HCT116 (cell line): ENCODE measurements around the gene PIMREG.

Experiments used
- CEBPB ChIP-seq: IDR thresholded peaks from 2 replicates; pipeline ENCODE4 v1.6.1; 2012; ENCODE audit warnings: low read depth
- EZH2 ChIP-seq: fragments of 200-600 bp; sonication (generic); IDR thresholded peaks from 2 replicates; pipeline ENCODE4 v1.6.1; 2017; ENCODE audit warnings: antibody characterized with exemption, mixed run types
- POLR2A ChIP-seq: IDR thresholded peaks from 2 replicates; pipeline ENCODE4 v1.7.0; 2011; ENCODE audit warnings: borderline replicate concordance; ENCODE audit not compliant: insufficient read depth, insufficient read length; ENCODE audit errors: extremely low read depth
- POLR2AphosphoS5 ChIP-seq: IDR thresholded peaks from 2 replicates; pipeline ENCODE4 v1.6.1; 2011; ENCODE audit warnings: mild to moderate bottlenecking, low read depth, low read length, moderate library complexity
- RAD21 ChIP-seq: IDR thresholded peaks from 2 replicates; pipeline ENCODE4 v1.6.1; 2012; ENCODE audit warnings: low read depth, mild to moderate bottlenecking
- SIN3A ChIP-seq: IDR thresholded peaks from 2 replicates; pipeline ENCODE4 v1.6.1; 2012; ENCODE audit warnings: low read depth
- SRF ChIP-seq: IDR thresholded peaks from 2 replicates; pipeline ENCODE4 v1.6.1; 2012; ENCODE audit warnings: low read depth
- TCF7L2 ChIP-seq: IDR thresholded peaks from 2 replicates; pipeline ENCODE4 v1.7.0; 2011; ENCODE audit warnings: borderline replicate concordance, inconsistent platforms; ENCODE audit not compliant: insufficient read depth, insufficient read length; ENCODE audit errors: extremely low read depth
- YY1 ChIP-seq: IDR thresholded peaks from 2 replicates; pipeline ENCODE4 v1.6.1; 2011; ENCODE audit warnings: low read length, low read depth, moderate library complexity, mild to moderate bottlenecking; ENCODE audit not compliant: insufficient replicate concordance; ENCODE audit errors: extremely low read depth
- ZFX ChIP-seq: fragments of 450-650 bp; IDR thresholded peaks from 2 replicates; pipeline ENCODE4 v1.6.1; 2017
- ZNF274 ChIP-seq: fragments of 200-500 bp; sonication (Bioruptor generic); IDR thresholded peaks from 2 replicates; pipeline ENCODE4 v1.6.1; 2014; ENCODE audit warnings: mild to moderate bottlenecking, low read depth, low read length, inconsistent platforms
- TF ChIP-seq, protein P1 (sequence below), 3 experiments: fragments of 200-600 bp in 1 of 3; sonication (generic) in 1 of 3; IDR thresholded peaks in 2 of 3; conservative IDR thresholded peaks in 1 of 3; 2 replicates each; pipeline ENCODE4 v1.5.1; 2012 to 2017; ENCODE audit warnings: low read depth in 2 of 3, low read length in 2 of 3, antibody characterized with exemption in 1 of 3, borderline replicate concordance in 1 of 3, control low read depth in 1 of 3, mild to moderate bottlenecking in 1 of 3, mixed read lengths in 1 of 3, mixed run types in 1 of 3, moderate library complexity in 1 of 3; ENCODE audit not compliant: insufficient read depth in 1 of 3
- TF ChIP-seq, protein P2 (sequence below): IDR thresholded peaks from 2 replicates; pipeline ENCODE4 v1.6.1; 2012
- TF ChIP-seq, protein P3 (sequence below): IDR thresholded peaks from 2 replicates; pipeline ENCODE4 v1.6.1; 2012

DNA sequence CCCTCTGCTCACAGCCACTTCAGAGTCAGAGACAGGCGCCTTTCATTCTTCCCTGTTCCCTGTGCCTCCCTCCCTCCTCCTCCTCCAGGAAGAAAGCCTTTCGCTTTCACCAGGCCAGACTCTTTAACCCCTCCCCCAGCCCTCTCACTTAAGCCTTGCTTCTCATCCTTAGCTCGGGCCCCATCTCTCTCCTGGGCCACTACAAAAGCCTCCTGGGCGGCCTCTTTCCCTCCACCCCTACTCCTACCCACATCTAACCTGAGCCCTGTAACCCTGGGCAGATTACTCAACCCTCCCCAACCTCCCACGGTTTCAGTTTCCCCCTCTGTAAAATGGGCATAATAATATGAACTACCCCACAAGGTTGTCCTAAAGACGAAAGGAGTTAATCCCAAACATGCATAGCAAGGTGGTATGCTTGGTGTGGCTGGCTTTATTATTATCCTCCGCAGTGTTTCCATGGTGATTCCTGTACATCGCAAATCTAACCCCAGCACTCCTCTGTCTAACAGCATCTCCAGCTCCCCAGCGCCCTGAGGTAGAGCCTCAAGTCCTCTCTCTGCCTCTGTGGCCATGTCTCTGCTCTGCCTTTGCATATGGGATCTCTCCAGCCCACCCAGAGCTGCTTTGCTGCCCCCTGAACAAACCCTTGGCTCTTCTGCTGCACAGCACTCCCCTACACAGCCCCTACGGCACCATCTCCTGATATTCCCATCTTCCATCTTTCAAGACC, 17.7 kb downstream of the PIMREG start:
- TF ChIP-seq POLR2AphosphoS5: no peak
- TF ChIP-seq, protein P1, sequence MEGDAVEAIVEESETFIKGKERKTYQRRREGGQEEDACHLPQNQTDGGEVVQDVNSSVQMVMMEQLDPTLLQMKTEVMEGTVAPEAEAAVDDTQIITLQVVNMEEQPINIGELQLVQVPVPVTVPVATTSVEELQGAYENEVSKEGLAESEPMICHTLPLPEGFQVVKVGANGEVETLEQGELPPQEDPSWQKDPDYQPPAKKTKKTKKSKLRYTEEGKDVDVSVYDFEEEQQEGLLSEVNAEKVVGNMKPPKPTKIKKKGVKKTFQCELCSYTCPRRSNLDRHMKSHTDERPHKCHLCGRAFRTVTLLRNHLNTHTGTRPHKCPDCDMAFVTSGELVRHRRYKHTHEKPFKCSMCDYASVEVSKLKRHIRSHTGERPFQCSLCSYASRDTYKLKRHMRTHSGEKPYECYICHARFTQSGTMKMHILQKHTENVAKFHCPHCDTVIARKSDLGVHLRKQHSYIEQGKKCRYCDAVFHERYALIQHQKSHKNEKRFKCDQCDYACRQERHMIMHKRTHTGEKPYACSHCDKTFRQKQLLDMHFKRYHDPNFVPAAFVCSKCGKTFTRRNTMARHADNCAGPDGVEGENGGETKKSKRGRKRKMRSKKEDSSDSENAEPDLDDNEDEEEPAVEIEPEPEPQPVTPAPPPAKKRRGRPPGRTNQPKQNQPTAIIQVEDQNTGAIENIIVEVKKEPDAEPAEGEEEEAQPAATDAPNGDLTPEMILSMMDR (IDR thresholded peaks at IDR 0.05 in 2 of 3, conservative IDR thresholded peaks at IDR 0.05 in 1 of 3; ENCODE audit: borderline replicate concordance in 1 of 3, insufficient read depth in 1 of 3, low read depth in 2 of 3, low read length in 2 of 3): no peak
- no peak for TF ChIP-seq CEBPB
- no peak for TF ChIP-seq POLR2A
- TF ChIP-seq ZFX: no peak
- TF ChIP-seq, protein P2, sequence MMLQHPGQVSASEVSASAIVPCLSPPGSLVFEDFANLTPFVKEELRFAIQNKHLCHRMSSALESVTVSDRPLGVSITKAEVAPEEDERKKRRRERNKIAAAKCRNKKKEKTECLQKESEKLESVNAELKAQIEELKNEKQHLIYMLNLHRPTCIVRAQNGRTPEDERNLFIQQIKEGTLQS: no peak
- no peak for TF ChIP-seq YY1
- no peak for TF ChIP-seq EZH2
- TF ChIP-seq SIN3A: no peak
- no peak for TF ChIP-seq ZNF274
- TF ChIP-seq, protein P3, sequence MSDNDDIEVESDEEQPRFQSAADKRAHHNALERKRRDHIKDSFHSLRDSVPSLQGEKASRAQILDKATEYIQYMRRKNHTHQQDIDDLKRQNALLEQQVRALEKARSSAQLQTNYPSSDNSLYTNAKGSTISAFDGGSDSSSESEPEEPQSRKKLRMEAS: no peak
- TF ChIP-seq SRF: no peak
- TF ChIP-seq TCF7L2: no peak
- TF ChIP-seq RAD21: no peak
